Esophagus squamous epithelium (tissue), 4 donors: Measurements from ENCODE around the gene ESR2.

Source experiments
- CTCF ChIP-seq, 6 experiments: fragments of 450-650 bp in 4 of 6; fragments of 200-600 bp in 2 of 6; sonication (generic) in 2 of 6; IDR thresholded peaks; one replicate each; pipeline ENCODE4 v1.5.1; 2016 to 2019; ENCODE audit warnings: antibody characterized with exemption in 6 of 6, mild to moderate bottlenecking in 4 of 6, moderate library complexity in 4 of 6
- POLR2A ChIP-seq, 4 donors: fragments of 450-650 bp; IDR thresholded peaks; one replicate each; pipeline ENCODE4 v1.6.1; 2017; ENCODE audit warnings: antibody characterized with exemption in 4 of 4, mild to moderate bottlenecking in 4 of 4, moderate library complexity in 3 of 4

- TF ChIP-seq CTCF (IDR thresholded peaks at IDR 0.05) = no peak
- no peak for TF ChIP-seq POLR2A (IDR thresholded peaks at IDR 0.05)
Observed at GRCh38 chr14:64119980-64120379, 174.2 kb downstream of the ESR2 start.
